ENCODE measurements around the gene SLC66A2.

- no peak for TF ChIP-seq CTCF (IDR thresholded peaks at IDR 0.05)
- TF ChIP-seq POLR2A (IDR thresholded peaks at IDR 0.05): no peak
Observed at GRCh38 chr18:79930020-79930642, 21.3 kb downstream of the SLC66A2 start.
